H1 (cell line): ENCODE data around the gene ACTBL2. TPM values are rescaled to one million over a fixed set of nuclear protein-coding genes. Genes with fewer than 3 reads are reported as not detected.

Experiments used
- CTCF ChIA-PET: fragments of 300-600 bp; sonication (Branson Sonifier 250); formaldehyde crosslinking; loops from one replicate; lab custom pipeline; 2021; ENCODE audit not compliant: partially characterized antibody; lab: Charles Lee
- POLR2A ChIA-PET: fragments of 300-600 bp; sonication (Branson Sonifier 250); formaldehyde crosslinking; loops from one replicate; lab custom pipeline; 2021; ENCODE audit warnings: inconsistent platforms; ENCODE audit not compliant: partially characterized antibody; lab: Charles Lee
- DNase-seq, 2 experiments: peaks; one replicate each; pipeline versions ENCODE4 v3.0.0 to v3.0.0-alpha.2; 2010 to 2022; ENCODE audit warnings: low spot score in 2 of 2, low read depth in 1 of 2, mixed read lengths in 1 of 2
- FAIRE-seq: peaks from 2 replicates; lab custom pipeline; 2011; peaks lifted over from hg19 to GRCh38; lab: Jason Lieb, UNC
- H2AFZ ChIP-seq: 2 replicates; pipeline ENCODE4 v1.8.1; 2012; ENCODE audit warnings: low read length, inconsistent platforms
- H2AK5ac ChIP-seq: 2 replicates; pipeline ENCODE4 v1.6.1; 2013; ENCODE audit warnings: low read depth, low read length
- H2BK120ac ChIP-seq: replicated peaks from 2 replicates; pipeline ENCODE3; 2013; ENCODE audit warnings: low read depth, low read length, inconsistent platforms
- H2BK12ac ChIP-seq: 2 replicates; pipeline ENCODE4 v1.6.1; 2013; ENCODE audit warnings: low read depth, low read length
- H2BK15ac ChIP-seq: 2 replicates; pipeline ENCODE4 v1.6.1; 2013; ENCODE audit warnings: low read length
- H2BK20ac ChIP-seq: 2 replicates; pipeline ENCODE4 v1.6.1; 2013; ENCODE audit warnings: low read length
- H2BK5ac ChIP-seq: 2 replicates; pipeline ENCODE4 v1.6.1; 2013; ENCODE audit warnings: low read depth, low read length
- H3K14ac ChIP-seq: 2 replicates; pipeline ENCODE4 v1.6.1; 2013; ENCODE audit warnings: inconsistent platforms; ENCODE audit not compliant: insufficient read length
- H3K18ac ChIP-seq: 2 replicates; pipeline ENCODE4 v1.6.1; 2013; ENCODE audit warnings: low read length; ENCODE audit errors: extremely low read depth
- H3K23ac ChIP-seq: 2 replicates; pipeline ENCODE4 v1.6.1; 2013; ENCODE audit warnings: inconsistent platforms; ENCODE audit not compliant: insufficient read length
- H3K23me2 ChIP-seq: 2 replicates; pipeline ENCODE4 v1.6.1; 2013; ENCODE audit warnings: low read depth, low read length
- H3K27ac ChIP-seq: 2 replicates; pipeline ENCODE4 v1.6.1; 2011; ENCODE audit warnings: low read depth, low read length, inconsistent platforms
- H3K27me3 ChIP-seq, 4 experiments: replicated peaks in 1 of 4; 1 replicate in 1 of 4; 2 replicates in 3 of 4; pipeline versions ENCODE4 v1.6.1 to v1.8.1; 2011 to 2013; ENCODE audit warnings: low read length in 3 of 4, mild to moderate bottlenecking in 3 of 4, inconsistent platforms in 2 of 4, mixed read lengths in 2 of 4, moderate library complexity in 1 of 4; ENCODE audit not compliant: control insufficient read depth in 3 of 4, insufficient read depth in 3 of 4; ENCODE audit errors: extremely low read depth in 1 of 4
- H3K36me3 ChIP-seq, 4 experiments: 2 replicates each; pipeline versions ENCODE4 v1.6.1 to v1.8.1; 2011 to 2013; ENCODE audit warnings: mild to moderate bottlenecking in 4 of 4, low read length in 3 of 4, moderate library complexity in 2 of 4, control low read depth in 1 of 4, inconsistent platforms in 1 of 4; ENCODE audit not compliant: insufficient read depth in 4 of 4, control insufficient read depth in 2 of 4
- H3K4ac ChIP-seq: replicated peaks from 2 replicates; pipeline ENCODE3; 2013; ENCODE audit warnings: low read length, low read depth, mixed read lengths, inconsistent platforms; ENCODE audit not compliant: insufficient read length
- H3K4me1 ChIP-seq, 4 experiments: replicated peaks in 1 of 4; 1 replicate in 1 of 4; 2 replicates in 3 of 4; pipeline versions ENCODE4 v1.6.1 to v1.8.1; 2011 to 2013; ENCODE audit warnings: low read length in 3 of 4, inconsistent platforms in 2 of 4, mixed read lengths in 1 of 4; ENCODE audit not compliant: insufficient read depth in 4 of 4, control insufficient read depth in 3 of 4
- H3K4me2 ChIP-seq, 2 experiments: 2 replicates each; pipeline versions ENCODE4 v1.6.1 to v1.8.1; 2011 to 2013; ENCODE audit warnings: low read depth in 2 of 2, low read length in 2 of 2, control low read depth in 1 of 2, inconsistent platforms in 1 of 2, mild to moderate bottlenecking in 1 of 2; ENCODE audit not compliant: insufficient read depth in 1 of 2
- H3K4me3 ChIP-seq, 4 experiments: fragments of 200-600, 300-600 bp in 1 of 4; sonication (generic), shearing (Covaris generic), sonication (Bioruptor Twin) in 1 of 4; 2 replicates each; pipeline versions ENCODE4 v1.5.1 to v1.8.1; 2011 to 2016; ENCODE audit warnings: low read length in 4 of 4, low read depth in 3 of 4, control low read depth in 2 of 4, inconsistent platforms in 2 of 4, mild to moderate bottlenecking in 2 of 4, mixed read lengths in 1 of 4, moderate library complexity in 1 of 4; ENCODE audit not compliant: insufficient read depth in 2 of 4; ENCODE audit errors: extremely low read depth in 1 of 4
- H3K56ac ChIP-seq: replicated peaks from 2 replicates; pipeline ENCODE3; 2013; ENCODE audit warnings: low read depth, mild to moderate bottlenecking, mixed read lengths, low read length, inconsistent platforms; ENCODE audit not compliant: insufficient read length
- H3K79me1 ChIP-seq: 2 replicates; pipeline ENCODE4 v1.6.1; 2013; ENCODE audit warnings: low read depth, low read length, control low read depth
- H3K79me2 ChIP-seq, 2 experiments: 2 replicates each; pipeline versions ENCODE4 v1.6.1 to v1.8.1; 2012 to 2013; ENCODE audit warnings: low read length in 2 of 2, mild to moderate bottlenecking in 2 of 2, inconsistent platforms in 1 of 2; ENCODE audit not compliant: insufficient read depth in 2 of 2, control insufficient read depth in 1 of 2
- H3K9ac ChIP-seq, 4 experiments: replicated peaks in 1 of 4; 1 replicate in 1 of 4; 2 replicates in 3 of 4; pipeline versions ENCODE4 v1.6.1 to v1.8.1; 2011 to 2013; ENCODE audit warnings: low read depth in 3 of 4, low read length in 3 of 4, control low read depth in 2 of 4, mild to moderate bottlenecking in 2 of 4, moderate library complexity in 2 of 4, inconsistent platforms in 1 of 4; ENCODE audit errors: extremely low read depth in 1 of 4
- H3K9me3 ChIP-seq, 2 experiments: 2 replicates each; pipeline versions ENCODE4 v1.6.1 to v1.8.1; 2012 to 2013; ENCODE audit warnings: mild to moderate bottlenecking in 2 of 2, moderate library complexity in 2 of 2, control low read depth in 1 of 2, inconsistent platforms in 1 of 2, low read depth in 1 of 2, low read length in 1 of 2, mixed read lengths in 1 of 2; ENCODE audit not compliant: insufficient read depth in 2 of 2
- H4K20me1 ChIP-seq, 2 experiments: replicated peaks in 1 of 2; 2 replicates each; pipeline versions ENCODE3 to v1.8.1; 2011 to 2013; ENCODE audit warnings: inconsistent platforms in 2 of 2, low read length in 2 of 2, mild to moderate bottlenecking in 1 of 2; ENCODE audit not compliant: insufficient read depth in 2 of 2, control insufficient read depth in 1 of 2
- H4K5ac ChIP-seq: 2 replicates; pipeline ENCODE4 v1.6.1; 2013; ENCODE audit warnings: low read length, low read depth, mixed read lengths, inconsistent platforms; ENCODE audit not compliant: insufficient read length
- H4K8ac ChIP-seq: 2 replicates; pipeline ENCODE4 v1.8.0; 2013; ENCODE audit warnings: mild to moderate bottlenecking, moderate library complexity, low read length, inconsistent platforms; ENCODE audit not compliant: insufficient read depth; ENCODE audit errors: extremely low read depth
- H4K91ac ChIP-seq: replicated peaks from 2 replicates; pipeline ENCODE3; 2013; ENCODE audit warnings: low read length, mixed read lengths, inconsistent platforms; ENCODE audit not compliant: insufficient read length
- ATF2 ChIP-seq: IDR thresholded peaks from 2 replicates; pipeline ENCODE4 v1.6.1; 2012; ENCODE audit warnings: low read length, inconsistent platforms
- CBX8 ChIP-seq: fragments of 300-800, 300-1000 bp; sonication (generic); IDR thresholded peaks from 2 replicates; pipeline ENCODE4 v1.7.1; 2016; ENCODE audit warnings: low read depth, low read length, borderline replicate concordance
- CEBPB ChIP-seq: IDR thresholded peaks from 2 replicates; pipeline ENCODE4 v1.6.1; 2012; ENCODE audit warnings: low read depth, low read length
- CTBP2 ChIP-seq: IDR thresholded peaks from 2 replicates; pipeline ENCODE4 v1.7.0; 2011; ENCODE audit warnings: borderline replicate concordance, mild to moderate bottlenecking, moderate library complexity, mixed read lengths, low read length; ENCODE audit not compliant: insufficient read depth, insufficient read length
- GABPA ChIP-seq: IDR thresholded peaks from 2 replicates; pipeline ENCODE4 v1.6.1; 2011; ENCODE audit warnings: mild to moderate bottlenecking, low read length, moderate library complexity, borderline replicate concordance; ENCODE audit not compliant: insufficient read depth
- KDM1A ChIP-seq: fragments of 200-600, 300-600 bp; sonication (generic); IDR thresholded peaks from 2 replicates; pipeline ENCODE4 v1.7.1; 2016; ENCODE audit warnings: mild to moderate bottlenecking, low read length, borderline replicate concordance
- RBBP5 ChIP-seq: IDR thresholded peaks from 2 replicates; pipeline ENCODE4 v1.7.1; 2012; ENCODE audit warnings: low read depth, mild to moderate bottlenecking, inconsistent platforms, low read length, moderate library complexity, borderline replicate concordance
- SIX5 ChIP-seq: IDR thresholded peaks from 2 replicates; pipeline ENCODE4 v1.6.1; 2011; ENCODE audit warnings: mild to moderate bottlenecking, low read depth, low read length
- SP2 ChIP-seq: IDR thresholded peaks from 2 replicates; pipeline ENCODE4 v1.6.1; 2012; ENCODE audit warnings: mild to moderate bottlenecking, low read length, inconsistent platforms
- SP4 ChIP-seq: IDR thresholded peaks from 2 replicates; pipeline ENCODE4 v1.6.1; 2012; ENCODE audit warnings: low read length, inconsistent platforms
- TAF7 ChIP-seq: optimal IDR thresholded peaks from 2 replicates; pipeline ENCODE3; 2011; ENCODE audit warnings: low read depth, mild to moderate bottlenecking, inconsistent platforms, low read length, moderate library complexity, borderline replicate concordance
- TBP ChIP-seq: IDR thresholded peaks from 2 replicates; pipeline ENCODE4 v1.6.1; 2011; ENCODE audit warnings: low read depth, low read length, improper control_type of control experiment
- TCF12 ChIP-seq: IDR thresholded peaks from 2 replicates; pipeline ENCODE4 v1.6.1; 2011; ENCODE audit warnings: low read depth, mild to moderate bottlenecking, low read length
- WGBS, 2 experiments: shearing (Covaris generic) in 1 of 2; methylation state at CpG; one replicate each; pipeline versions ENCODE4 v1.1.6 to v1.1.7; 2013 to 2015; ENCODE audit warnings: low lambda C conversion rate in 2 of 2, mixed read lengths in 2 of 2, inconsistent platforms in 1 of 2, low coverage in 1 of 2, missing lambda C conversion rate in 1 of 2; ENCODE audit not compliant: insufficient replicate concordance in 2 of 2, insufficient coverage in 1 of 2, insufficient read length in 1 of 2; ENCODE audit errors: extremely low coverage in 1 of 2, missing lambda C conversion rate in 1 of 2; 5-methylcytosine and 5-hydroxymethylcytosine counted together
- polyA plus RNA-seq, 7 experiments: library from polyadenylated mRNA; depleted of rRNA in 3 of 7; stranded (reverse) in 5 of 7; unstranded in 2 of 7; fragments of >200 nt in 5 of 7; fragments of 200-250 nt in 2 of 7; gene quantifications; 1 replicate in 5 of 7; 2 replicates in 1 of 7; 4 replicates in 1 of 7; pipeline versions ENCODE4 v1.2.1 to v1.2.3, GENCODE V29; 2011 to 2013; ENCODE audit warnings: missing spikeins in 2 of 7, mixed read lengths in 2 of 7
- total RNA-seq: library from RNA; stranded (reverse); fragmentation: NEBNext Ultra II Directional; extraction: Animal tissue kit (Norgen Biotek cat#: 25700); gene quantifications from 2 replicates; pipeline ENCODE4 v1.2.1, GENCODE V29; 2021

The ACTBL2 gene
- total and polyA plus RNA-seq, 2 of the 8 experiments (the other 6 are each of a cell fraction or from before 2014, with no cell fraction given), result not detected

GRCh38 chr5:57513785-57514184 lies 31.2 kb upstream of the ACTBL2 start:
- DNase-seq (no peak), FAIRE-seq (no peak)
- POLR2A ChIA-PET, result no interaction called here
- Histone ChIP-seq H3K79me1 (no peaks in the 10 kb centered on the region), H3K18ac (no peak overlapping the region), H4K20me1 (no peaks in the 10 kb centered on the region), H2AFZ (no peak overlapping the region), H2AK5ac (no peak overlapping the region), H3K4me2 (no peak overlapping the region), H4K91ac (no peak overlapping the region), H3K36me3 (no peaks in the 10 kb centered on the region), H3K9ac (no peak overlapping the region), H3K4me3 (no peak overlapping the region), H3K23me2 (peaks cover 2% of the 10 kb centered on the region; the same call in 1 of the 2 replicates), H3K79me2 (no peaks in the 10 kb centered on the region), H2BK20ac (no peak overlapping the region), H3K4me1 (no peaks in the 10 kb centered on the region), H3K14ac (no peak overlapping the region), H4K8ac (no peak overlapping the region), H3K56ac (no peak overlapping the region), H3K4ac (no peak overlapping the region), H4K5ac (no peak overlapping the region), H2BK15ac (no peak overlapping the region), H2BK12ac (no peak overlapping the region), H2BK5ac (no peak overlapping the region), H2BK120ac (no peak overlapping the region), H3K27ac (no peak overlapping the region), H3K9me3 (peaks cover 0 to 6% of the 10 kb centered on the region in 2 experiments; a peak in 1 of 4 replicates), H3K23ac (no peak overlapping the region), H3K27me3 (no peaks in the 10 kb centered on the region)
- WGBS, 2 experiments, result 89% methylated on average over 2 of the region's 2 CpGs; no CpG with 5 or more reads in 1 of the 2 experiments
- CTCF ChIA-PET, result interaction anchor here (1.9 to 3.5 kb wide), 2 partner anchors 14 to 265 kb away, joined by 11 to 25 read pairs; no protein-coding TSS in a partner anchor
- TF ChIP-seq CEBPB, result no peak
- TF ChIP-seq SIX5, result no peak
- no peak for TF ChIP-seq TAF7
- TF ChIP-seq TBP, result no peak
- TF ChIP-seq TCF12, result no peak
- no peak for TF ChIP-seq CTBP2
- TF ChIP-seq GABPA, result no peak
- no peak for TF ChIP-seq SP4
- TF ChIP-seq KDM1A, result no peak
- TF ChIP-seq RBBP5, result no peak
- TF ChIP-seq SP2, result no peak
- TF ChIP-seq ATF2, result no peak
- no peak for TF ChIP-seq CBX8
